ENCODE results near the gene MYO1D.
"Not testable (repeated sequence)": the region's sequence is repeated elsewhere in the genome, so short reads cannot be mapped to it uniquely, and the experiment has no call there.

DNA sequence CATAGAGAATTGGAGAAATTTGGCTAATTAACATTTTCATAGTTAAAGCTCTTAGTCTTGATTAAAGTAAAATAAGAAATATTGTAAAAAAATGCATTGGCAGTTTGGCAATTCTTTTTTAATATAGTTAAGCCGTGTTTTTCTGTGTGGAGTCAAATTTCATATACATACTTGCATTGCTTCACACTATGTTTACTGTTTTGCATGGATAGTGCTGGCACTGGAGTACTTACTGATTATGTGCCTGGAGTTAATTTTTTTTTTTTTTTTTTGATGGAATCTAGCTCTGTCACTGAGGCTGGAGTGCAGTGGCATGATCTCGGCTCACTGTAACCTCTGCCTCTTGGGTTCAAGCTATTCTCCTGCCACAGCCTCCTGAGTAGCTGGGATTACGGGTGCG, 43.0 kb upstream of the MYO1D start:
- TF ChIP-seq CTCF (IDR thresholded peaks at IDR 0.05); POLR2A (IDR thresholded peaks at IDR 0.05); EP300 (IDR thresholded peaks at IDR 0.05; ENCODE audit: low read depth): not testable (repeated sequence)
